Trophoblast cell (in vitro differentiated cells and primary cell): Measurements from ENCODE around the gene PIGR.

Experiments
- DNase-seq, 2 donors: peaks; one replicate each; pipeline ENCODE4 v3.0.0-alpha.2; 2016
- H2AFZ ChIP-seq: 2 replicates; pipeline ENCODE4 v1.6.1; 2013; ENCODE audit warnings: low read length, moderate library complexity, mild to moderate bottlenecking; ENCODE audit not compliant: insufficient read depth, poor library complexity
- H2AK5ac ChIP-seq: 2 replicates; pipeline ENCODE4 v1.6.1; 2013; ENCODE audit warnings: mild to moderate bottlenecking, low read length
- H2BK120ac ChIP-seq: 2 replicates; pipeline ENCODE4 v1.6.1; 2013; ENCODE audit warnings: low read length, mild to moderate bottlenecking, moderate library complexity; ENCODE audit not compliant: insufficient read depth, poor library complexity
- H2BK12ac ChIP-seq: 2 replicates; pipeline ENCODE4 v1.6.1; 2013; ENCODE audit warnings: mild to moderate bottlenecking, low read length, moderate library complexity
- H2BK5ac ChIP-seq: 2 replicates; pipeline ENCODE4 v1.6.1; 2013; ENCODE audit warnings: low read length, low read depth, moderate library complexity, mild to moderate bottlenecking; ENCODE audit not compliant: poor library complexity
- H3K14ac ChIP-seq: 2 replicates; pipeline ENCODE4 v1.6.1; 2013; ENCODE audit warnings: mild to moderate bottlenecking, low read length
- H3K18ac ChIP-seq: 2 replicates; pipeline ENCODE4 v1.6.1; 2013; ENCODE audit warnings: mild to moderate bottlenecking, low read length
- H3K23ac ChIP-seq: 2 replicates; pipeline ENCODE4 v1.6.1; 2013; ENCODE audit warnings: low read length
- H3K27ac ChIP-seq: 2 replicates; pipeline ENCODE4 v1.5.1; 2013; ENCODE audit warnings: low read depth, mild to moderate bottlenecking, inconsistent platforms, low read length, moderate library complexity
- H3K27me3 ChIP-seq: 2 replicates; pipeline ENCODE4 v1.6.1; 2013; ENCODE audit warnings: inconsistent platforms, mild to moderate bottlenecking, low read length, moderate library complexity; ENCODE audit not compliant: insufficient read depth
- H3K36me3 ChIP-seq, 2 experiments: 1 replicate in 1 of 2; 2 replicates in 1 of 2; pipeline ENCODE4 v1.6.1; 2013; ENCODE audit warnings: low read length in 2 of 2, mild to moderate bottlenecking in 2 of 2, moderate library complexity in 1 of 2; ENCODE audit not compliant: insufficient read depth in 2 of 2, control insufficient read depth in 1 of 2
- H3K4ac ChIP-seq: 2 replicates; pipeline ENCODE4 v1.6.1; 2013; ENCODE audit warnings: low read depth, mild to moderate bottlenecking, low read length, moderate library complexity
- H3K4me1 ChIP-seq, 2 experiments: 1 replicate in 1 of 2; 2 replicates in 1 of 2; pipeline ENCODE4 v1.6.1; 2013; ENCODE audit warnings: low read length in 2 of 2, mild to moderate bottlenecking in 2 of 2, moderate library complexity in 1 of 2; ENCODE audit not compliant: insufficient read depth in 2 of 2, control insufficient read depth in 1 of 2
- H3K4me2 ChIP-seq: 2 replicates; pipeline ENCODE4 v1.6.1; 2013; ENCODE audit warnings: inconsistent platforms, mild to moderate bottlenecking, low read length, moderate library complexity
- H3K4me3 ChIP-seq: 2 replicates; pipeline ENCODE4 v1.5.1; 2013; ENCODE audit warnings: mild to moderate bottlenecking, low read depth, low read length, inconsistent platforms
- H3K79me1 ChIP-seq: one replicate; pipeline ENCODE4 v1.6.1; 2013; ENCODE audit warnings: low read length
- H3K79me2 ChIP-seq: 2 replicates; pipeline ENCODE4 v1.6.1; 2013; ENCODE audit warnings: low read length, mild to moderate bottlenecking; ENCODE audit not compliant: control insufficient read depth, insufficient read depth, poor library complexity
- H3K9ac ChIP-seq: 2 replicates; pipeline ENCODE4 v1.6.1; 2013; ENCODE audit warnings: mild to moderate bottlenecking, low read length
- H3K9me3 ChIP-seq: 2 replicates; pipeline ENCODE4 v1.6.1; 2013; ENCODE audit warnings: low read depth, mild to moderate bottlenecking, control low read depth, inconsistent platforms, low read length; ENCODE audit not compliant: insufficient read depth
- H4K12ac ChIP-seq: 2 replicates; pipeline ENCODE4 v1.6.1; 2013; ENCODE audit warnings: low read depth, mild to moderate bottlenecking, low read length, moderate library complexity
- H4K8ac ChIP-seq: 2 replicates; pipeline ENCODE4 v1.6.1; 2013; ENCODE audit warnings: low read depth, mild to moderate bottlenecking, low read length, moderate library complexity
- H4K91ac ChIP-seq: one replicate; pipeline ENCODE4 v1.6.1; 2013; ENCODE audit warnings: low read depth, mild to moderate bottlenecking, low read length, moderate library complexity
- WGBS: extraction: QIAGEN DNeasy Blood & Tissue Kit; methylation state at CpG from one replicate; pipeline ENCODE4 v1.1.7; 2013; ENCODE audit warnings: missing lambda C conversion rate; ENCODE audit not compliant: insufficient read length, insufficient coverage; ENCODE audit errors: extremely low coverage; 5-methylcytosine and 5-hydroxymethylcytosine counted together

Gene PIGR

GRCh38 chr1:206913766-206914537 lies 32.3 kb downstream of the PIGR start:
- Histone ChIP-seq H3K18ac (no peak overlapping the region), H3K4me1 (peaks cover 5 to 6% of the 10 kb centered on the region in 2 experiments), H3K4ac (no peak overlapping the region), H2AK5ac (no peak overlapping the region), H4K91ac (no peak overlapping the region), H4K8ac (no peak overlapping the region), H3K79me1 (no peaks in the 10 kb centered on the region), H3K27me3 (peaks cover 11% of the 10 kb centered on the region), H2BK12ac (no peak overlapping the region), H3K27ac (no peak overlapping the region), H3K23ac (no peak overlapping the region), H3K9me3 (no peaks in the 10 kb centered on the region), H3K36me3 (no peaks in the 10 kb centered on the region), H3K4me3 (no peak overlapping the region), H2AFZ (no peak overlapping the region), H3K79me2 (no peaks in the 10 kb centered on the region), H2BK5ac (no peak overlapping the region), H4K12ac (no peak overlapping the region), H2BK120ac (no peak overlapping the region), H3K14ac (no peak overlapping the region), H3K9ac (no peak overlapping the region), H3K4me2 (no peak overlapping the region)
- no peak for DNase-seq
- WGBS, result no CpG with 5 or more reads among the region's 12 CpGs

DNA sequence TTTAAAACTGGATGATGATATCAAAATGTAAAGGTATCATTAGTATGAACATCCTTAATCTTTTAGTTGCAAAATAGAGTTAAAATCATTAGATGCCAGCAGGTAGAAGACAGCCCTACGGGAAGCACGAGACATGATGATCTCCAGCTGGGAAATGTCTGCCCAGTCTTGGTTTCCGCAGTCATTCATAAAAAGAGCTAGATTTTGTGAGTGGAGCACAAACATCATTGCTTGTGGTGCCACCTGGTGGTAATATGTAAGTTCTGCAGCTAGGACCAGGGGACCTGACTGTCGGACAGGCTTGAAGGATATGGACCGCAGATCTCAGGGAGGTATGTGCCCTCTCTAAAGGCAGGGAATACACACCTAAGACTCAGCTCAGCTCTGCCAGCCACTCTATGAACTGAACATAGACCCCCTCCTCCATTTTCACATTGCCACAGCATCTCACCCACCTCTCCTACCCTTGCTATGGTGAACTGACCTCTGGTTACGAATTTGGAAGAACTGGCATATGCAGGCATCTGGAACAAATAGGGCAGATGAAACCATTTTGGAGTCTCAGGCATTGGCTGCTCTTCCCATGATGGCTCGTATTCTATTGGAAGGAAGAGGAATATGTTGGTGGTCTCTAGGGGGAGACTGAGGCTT lies 33.7 kb downstream of the PIGR start:
- no peak overlapping the region for H4K91ac ChIP-seq
- no peak overlapping the region for H3K18ac ChIP-seq
- no peak overlapping the region for H3K27ac ChIP-seq
- peaks cover 7% of the 10 kb centered on the region in 2 experiments for H3K4me1 ChIP-seq
- H3K9me3 ChIP-seq, result no peaks in the 10 kb centered on the region
- no peak overlapping the region for H4K12ac ChIP-seq
- H3K9ac ChIP-seq, result no peak overlapping the region
- H4K8ac ChIP-seq, result no peak overlapping the region
- H3K36me3 ChIP-seq, result no peaks in the 10 kb centered on the region
- no peak overlapping the region for H3K4ac ChIP-seq
- no peak overlapping the region for H3K4me3 ChIP-seq
- no peaks in the 10 kb centered on the region for H3K79me1 ChIP-seq
- no peak overlapping the region for H3K23ac ChIP-seq
- no peak overlapping the region for H2BK5ac ChIP-seq
- H3K4me2 ChIP-seq, result no peak overlapping the region
- H2AFZ ChIP-seq, result no peak overlapping the region
- whole genome bisulfite sequencing, result no CpG with 5 or more reads among the region's 7 CpGs
- H2BK12ac ChIP-seq, result no peak overlapping the region
- no peak overlapping the region for H2AK5ac ChIP-seq
- peaks cover 11% of the 10 kb centered on the region for H3K27me3 ChIP-seq
- H2BK120ac ChIP-seq, result no peak overlapping the region
- H3K79me2 ChIP-seq, result no peaks in the 10 kb centered on the region
- peak; percentile 69 to 95 for DNase-seq
- H3K14ac ChIP-seq, result no peak overlapping the region

DNA sequence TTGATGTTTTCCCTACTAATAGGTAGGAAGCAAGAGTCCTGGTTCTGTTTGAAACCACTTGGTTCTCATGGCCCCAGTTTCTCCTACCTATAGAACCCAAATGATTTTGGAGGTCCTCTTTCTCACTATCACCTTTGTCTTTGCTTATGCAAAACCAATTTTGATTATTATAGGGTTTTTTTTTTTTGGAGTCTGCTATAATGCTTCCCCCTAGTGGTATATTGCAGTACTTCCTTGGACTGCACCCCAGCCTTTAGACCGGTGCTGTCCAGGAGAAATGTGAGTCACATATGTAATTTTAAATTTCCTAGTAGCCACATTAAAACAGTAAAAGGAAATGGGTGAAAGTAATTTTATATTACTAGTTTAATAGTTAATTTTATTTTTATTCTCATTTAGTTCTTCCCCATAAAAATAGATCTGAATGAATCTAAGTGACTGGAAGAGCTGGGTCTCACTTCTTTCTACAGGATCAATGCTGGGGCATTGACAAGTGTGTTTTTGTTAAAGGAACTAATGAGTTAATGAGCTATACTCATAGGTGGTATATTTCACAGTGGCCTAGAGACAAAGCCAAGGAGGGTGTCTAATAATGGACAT lies 35.1 kb downstream of the PIGR start:
- Histone ChIP-seq H4K91ac (no peak overlapping the region), H3K9me3 (no peaks in the 10 kb centered on the region), H3K23ac (no peak overlapping the region), H3K79me2 (no peaks in the 10 kb centered on the region), H2BK12ac (no peak overlapping the region), H3K4ac (no peak overlapping the region), H3K14ac (no peak overlapping the region), H2BK120ac (no peak overlapping the region), H3K27me3 (peaks cover 11% of the 10 kb centered on the region), H2BK5ac (no peak overlapping the region), H4K12ac (no peak overlapping the region), H3K4me3 (no peak overlapping the region), H2AK5ac (no peak overlapping the region), H3K18ac (no peak overlapping the region), H2AFZ (no peak overlapping the region), H3K4me2 (no peak overlapping the region), H3K4me1 (peaks cover 7% of the 10 kb centered on the region in 2 experiments), H3K79me1 (no peaks in the 10 kb centered on the region), H3K27ac (no peak overlapping the region), H4K8ac (no peak overlapping the region), H3K36me3 (no peaks in the 10 kb centered on the region), H3K9ac (no peak overlapping the region)
- DNase-seq, result peak; percentile 18 to 69
- WGBS, result no CpG with 5 or more reads among the region's 1 CpG

- H3K27me3 ChIP-seq, result peaks cover 11% of the 10 kb centered on the region
- H3K4me3 ChIP-seq, result peak overlapping the region; percentile 63
- H4K8ac ChIP-seq, result no peak overlapping the region
- no peak overlapping the region for H3K18ac ChIP-seq
- H3K14ac ChIP-seq, result no peak overlapping the region
- H2AK5ac ChIP-seq, result no peak overlapping the region
- no peak overlapping the region for H2BK5ac ChIP-seq
- H3K4me2 ChIP-seq, result peak overlapping the region; percentile 86
- no peak overlapping the region for H4K12ac ChIP-seq
- no peak for DNase-seq
- no peak overlapping the region for H3K23ac ChIP-seq
- H4K91ac ChIP-seq, result no peak overlapping the region
- no peak overlapping the region for H2BK120ac ChIP-seq
- H3K9me3 ChIP-seq, result no peaks in the 10 kb centered on the region
- peaks cover 9 to 10% of the 10 kb centered on the region in 2 experiments for H3K4me1 ChIP-seq
- no peaks in the 10 kb centered on the region for H3K36me3 ChIP-seq
- no peaks in the 10 kb centered on the region for H3K79me1 ChIP-seq
- no peak overlapping the region for H2AFZ ChIP-seq
- H3K27ac ChIP-seq, result no peak overlapping the region
- no peak overlapping the region for H2BK12ac ChIP-seq
- no peak overlapping the region for H3K4ac ChIP-seq
- no peak overlapping the region for H3K9ac ChIP-seq
- no peaks in the 10 kb centered on the region for H3K79me2 ChIP-seq
- no CpG with 5 or more reads among the region's 14 CpGs for WGBS
Measured at GRCh38 chr1:206909883-206910318, 36.4 kb downstream of the PIGR start.
